ENCODE data around the gene ALDH2.

DNA sequence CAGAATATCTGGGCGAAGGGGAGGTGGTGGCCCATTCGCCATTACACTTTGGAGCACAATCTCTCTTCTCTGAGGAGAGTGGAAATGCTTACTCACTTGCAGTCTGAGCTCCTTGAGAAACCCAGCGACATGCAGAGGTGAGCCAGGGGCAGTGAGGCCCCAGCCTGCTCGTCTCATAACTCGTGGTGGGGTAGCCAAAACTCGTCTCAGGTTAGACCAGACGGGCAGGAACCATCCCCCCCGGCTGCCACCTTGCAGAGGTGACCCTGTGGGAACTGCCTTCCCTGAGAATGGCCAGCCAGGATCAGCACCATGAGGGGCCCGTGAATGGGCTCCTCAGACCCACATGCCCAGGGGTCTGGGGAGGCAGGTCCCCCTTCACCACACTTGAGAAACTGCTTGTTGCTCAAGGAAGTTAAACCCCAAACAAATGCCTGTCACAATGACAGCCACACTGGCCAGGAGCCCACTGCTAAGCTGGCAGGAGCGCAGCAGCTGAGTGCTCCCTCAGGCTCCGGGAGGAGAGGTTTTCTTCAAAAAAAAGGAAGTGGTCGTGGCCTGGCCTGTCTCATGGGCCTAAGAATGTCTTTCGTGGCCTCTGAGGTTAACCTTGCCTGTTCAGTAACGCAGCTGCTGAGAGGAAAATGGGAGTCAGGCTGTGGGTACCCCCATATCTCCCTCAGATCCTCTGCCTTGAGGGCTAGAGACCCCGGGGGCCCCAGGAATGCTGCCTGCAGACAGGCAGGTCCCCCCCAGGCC lies 9.2 kb upstream of the ALDH2 start:
- TF ChIP-seq POLR2A (IDR thresholded peaks at IDR 0.05; ENCODE audit: low read depth, low read length) (no peak), SPI1 (IDR thresholded peaks at IDR 0.05; ENCODE audit: low read depth, low read length) (peak; percentile 96), POLR2AphosphoS5 (IDR thresholded peaks at IDR 0.05; ENCODE audit: low read depth, low read length) (no peak), TAF1 (IDR thresholded peaks at IDR 0.05; ENCODE audit: low read depth, low read length) (no peak), POU2F2 (IDR thresholded peaks at IDR 0.05; ENCODE audit: low read depth, low read length) (no peak)

All from GM12891 (cell line).